Measurements from ENCODE around the gene NUP205. TPM values are rescaled to one million over a fixed set of nuclear protein-coding genes. Genes with fewer than 3 reads are reported as not detected.

NUP205 gene
- polyA plus RNA-seq, 1 donor from 2014 or later: 32.3 TPM

GRCh38 chr7:135558337-135558767 is 635 bp downstream of the NUP205 start:
- peak overlapping the region; percentile 92 for H3K4me3 ChIP-seq (ENCODE audit: low read length)
- H2AFZ ChIP-seq (ENCODE audit: low read depth, low read length): peak overlapping the region; percentile 95
- H3K79me2 ChIP-seq (replicated peaks; ENCODE audit: insufficient read depth, low read length): peaks cover 36% of the 10 kb centered on the region
- peak overlapping the region; percentile 86 for H3K9ac ChIP-seq (ENCODE audit: low read length)
- peaks cover 9% of the 10 kb centered on the region for H3F3A ChIP-seq (ENCODE audit: insufficient read depth, low read length, poor library complexity, severe bottlenecking)
- H3K36me3 ChIP-seq (ENCODE audit: insufficient read depth, low read length): no peaks in the 10 kb centered on the region
- no peaks in the 10 kb centered on the region for H4K20me1 ChIP-seq (ENCODE audit: insufficient read depth)
- no peaks in the 10 kb centered on the region for H3K9me3 ChIP-seq (ENCODE audit: low read length)
- H3K9me2 ChIP-seq (ENCODE audit: insufficient read depth, low read length): no peaks in the 10 kb centered on the region
- no peaks in the 10 kb centered on the region for H3K27me3 ChIP-seq (ENCODE audit: insufficient read depth, low read depth, low read length)
- peak overlapping the region; percentile 91 for H3K27ac ChIP-seq (ENCODE audit: low read length)
- peak overlapping the region; percentile 79 for H3K4me2 ChIP-seq (ENCODE audit: low read length)
- TF ChIP-seq EZH2 (IDR thresholded peaks at IDR 0.05; ENCODE audit: borderline replicate concordance, insufficient read depth, low read length, poor library complexity, severe bottlenecking): no peak
- TF ChIP-seq RAD21 (conservative IDR thresholded peaks at IDR 0.05): peak; percentile 78
- no peak for TF ChIP-seq MXI1 (conservative IDR thresholded peaks at IDR 0.05; ENCODE audit: poor library complexity, severe bottlenecking)
- no peak for TF ChIP-seq TAF1 (IDR thresholded peaks at IDR 0.05; ENCODE audit: low read depth)
- TF ChIP-seq SMC3 (conservative IDR thresholded peaks at IDR 0.05; ENCODE audit: poor library complexity): peak; percentile 86
- TF ChIP-seq POLR2AphosphoS5 (IDR thresholded peaks at IDR 0.05): no peak
- TF ChIP-seq EP300 (conservative IDR thresholded peaks at IDR 0.05; ENCODE audit: poor library complexity, severe bottlenecking): peak; percentile 8
- TF ChIP-seq REST (IDR thresholded peaks at IDR 0.05; ENCODE audit: borderline replicate concordance): no peak
- peak; percentile 81 for TF ChIP-seq CTCF (IDR thresholded peaks at IDR 0.05; ENCODE audit: poor library complexity, severe bottlenecking)

GRCh38 chr7:135558881-135559280 is 1.2 kb downstream of the NUP205 start:
- Histone ChIP-seq H3F3A (ENCODE audit: insufficient read depth, low read length, poor library complexity, severe bottlenecking) (peaks cover 9% of the 10 kb centered on the region), H3K9me2 (ENCODE audit: insufficient read depth, low read length) (no peaks in the 10 kb centered on the region), H3K27me3 (ENCODE audit: insufficient read depth, low read depth, low read length) (no peaks in the 10 kb centered on the region), H3K27ac (ENCODE audit: low read length) (peak overlapping the region; percentile 91), H3K4me3 (ENCODE audit: low read length) (peak overlapping the region; percentile 92), H4K20me1 (ENCODE audit: insufficient read depth) (no peaks in the 10 kb centered on the region), H3K9ac (ENCODE audit: low read length) (peak overlapping the region; percentile 86), H3K9me3 (ENCODE audit: low read length) (no peaks in the 10 kb centered on the region), H3K4me2 (ENCODE audit: low read length) (peak overlapping the region; percentile 79), H3K79me2 (replicated peaks; ENCODE audit: insufficient read depth, low read length) (peaks cover 41% of the 10 kb centered on the region), H3K36me3 (ENCODE audit: insufficient read depth, low read length) (no peaks in the 10 kb centered on the region), H2AFZ (ENCODE audit: low read depth, low read length) (peak overlapping the region; percentile 95)
- TF ChIP-seq TAF1 (IDR thresholded peaks at IDR 0.05; ENCODE audit: low read depth): no peak
- TF ChIP-seq MXI1 (conservative IDR thresholded peaks at IDR 0.05; ENCODE audit: poor library complexity, severe bottlenecking): no peak
- no peak for TF ChIP-seq EP300 (conservative IDR thresholded peaks at IDR 0.05; ENCODE audit: poor library complexity, severe bottlenecking)
- TF ChIP-seq EZH2 (IDR thresholded peaks at IDR 0.05; ENCODE audit: borderline replicate concordance, insufficient read depth, low read length, poor library complexity, severe bottlenecking): no peak
- no peak for TF ChIP-seq RAD21 (conservative IDR thresholded peaks at IDR 0.05)
